ENCODE data around the gene CIZ1.

DNA sequence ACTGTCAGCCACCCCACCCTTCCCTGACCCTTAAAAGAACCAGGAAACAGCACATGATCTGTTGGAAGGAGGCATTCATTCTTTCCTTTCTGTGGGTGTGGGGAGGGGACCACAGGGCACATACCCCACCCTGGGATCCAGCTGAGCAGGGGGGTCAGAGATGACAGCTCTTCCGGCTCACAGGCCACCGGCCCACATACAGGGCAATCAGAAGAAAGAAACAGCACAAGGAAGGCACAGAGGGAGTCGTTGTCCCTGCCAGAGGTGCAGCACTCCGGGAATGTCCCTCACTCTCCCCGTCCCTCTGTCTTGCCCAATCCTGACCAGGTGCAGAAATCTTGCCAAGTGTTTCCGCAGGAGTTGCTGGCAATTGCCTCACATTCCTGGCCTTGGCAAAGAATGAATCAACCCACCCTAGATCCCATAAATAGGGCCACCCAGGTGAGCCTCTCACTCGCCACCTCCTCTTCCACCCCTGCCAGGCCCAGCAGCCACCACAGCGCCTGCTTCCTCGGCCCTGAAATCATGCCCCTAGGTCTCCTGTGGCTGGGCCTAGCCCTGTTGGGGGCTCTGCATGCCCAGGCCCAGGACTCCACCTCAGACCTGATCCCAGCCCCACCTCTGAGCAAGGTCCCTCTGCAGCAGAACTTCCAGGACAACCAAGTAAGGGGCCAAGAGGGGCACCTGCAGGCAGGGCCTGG lies 42.2 kb downstream of the CIZ1 start, which contains the start of gene LCN2:
- TF ChIP-seq CTCF (IDR thresholded peaks at IDR 0.05) (no peak), ZFX (IDR thresholded peaks at IDR 0.05; ENCODE audit: borderline replicate concordance) (no peak)

All from 22Rv1 (cell line).